Renal cortical epithelial cell (primary cell): ENCODE measurements around the gene CLMP. TPM values are rescaled to one million over a fixed set of nuclear protein-coding genes. Genes with fewer than 3 reads are reported as not detected.
"Not testable (repeated sequence)": the region's sequence is repeated elsewhere in the genome, so short reads cannot be mapped to it uniquely, and the experiment has no call there.

Experiments
- DNase-seq: peaks from one replicate; pipeline ENCODE4 v3.0.0-alpha.2; 2011; ENCODE audit warnings: low read depth
- total RNA-seq: library from RNA; depleted of rRNA; stranded (reverse); fragments of >200 nt; gene quantifications from 2 replicates; pipeline ENCODE4 v1.2.3, GENCODE V29; 2014

The CLMP gene
- total RNA-seq, 1 donor from 2014 or later, result 48.9 TPM

- DNase-seq, result no peak
Observed at GRCh38 chr11:123137431-123138224, 57.4 kb downstream of the CLMP start.

- DNase-seq, result no peak
Observed at GRCh38 chr11:123135863-123136446, 59.1 kb downstream of the CLMP start.

- DNase-seq, result no peak
Observed at GRCh38 chr11:123132881-123133280, 62.2 kb downstream of the CLMP start.

GRCh38 chr11:123132034-123132766, 62.8 kb downstream of the CLMP start:
- DNase-seq, result not testable (repeated sequence)

- no peak for DNase-seq
Observed at GRCh38 chr11:123129920-123130319, 65.1 kb downstream of the CLMP start.

- DNase-seq, result no peak
Observed at GRCh38 chr11:123125169-123125568, 69.9 kb downstream of the CLMP start.

- no peak for DNase-seq
Observed at GRCh38 chr11:123122852-123123251, 72.2 kb downstream of the CLMP start.

DNA sequence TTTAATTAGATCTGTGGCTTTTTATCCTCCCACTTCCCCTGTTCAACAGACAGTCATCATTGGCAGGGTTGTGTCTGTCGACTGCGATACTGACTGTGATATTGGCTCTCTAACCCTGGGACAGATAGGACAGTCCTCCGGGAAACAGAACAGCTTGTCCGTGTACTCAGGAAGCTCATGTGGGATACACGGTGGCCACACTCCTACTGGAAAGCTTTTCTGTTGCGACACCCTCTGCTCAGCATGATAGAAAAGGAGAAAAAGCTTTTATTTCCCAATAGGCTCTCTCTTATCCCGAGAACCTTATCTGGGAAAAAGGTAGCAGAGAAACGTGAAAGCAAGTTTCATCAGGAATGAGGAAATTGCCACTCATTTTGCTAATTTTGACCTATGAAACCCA, 72.7 kb downstream of the CLMP start:
- DNase-seq, result peak; percentile 72

GRCh38 chr11:123116486-123116885, 78.6 kb downstream of the CLMP start:
- DNase-seq, result no peak

DNA sequence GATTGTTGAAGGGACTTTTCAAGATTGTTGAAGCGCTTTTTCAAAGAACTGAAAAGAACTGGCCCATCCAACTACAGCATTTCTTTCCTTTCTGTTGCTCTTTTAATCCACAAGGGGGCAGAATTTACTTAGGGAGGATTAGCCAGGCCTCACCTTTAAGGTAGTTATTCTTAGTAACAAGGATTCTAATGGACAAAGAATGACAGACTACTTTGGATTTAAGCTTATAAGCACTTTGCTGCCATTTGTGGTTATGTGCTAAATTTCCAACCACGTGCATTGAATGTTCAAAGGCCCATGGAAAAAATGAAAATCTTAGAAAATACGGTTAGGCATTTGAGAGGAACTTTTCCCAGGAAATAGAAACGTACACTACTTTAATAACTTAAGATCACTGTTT, 83.6 kb downstream of the CLMP start:
- peak; percentile 76 for DNase-seq

GRCh38 chr11:123110397-123110796, 84.7 kb downstream of the CLMP start:
- peak; percentile 65 for DNase-seq

DNA sequence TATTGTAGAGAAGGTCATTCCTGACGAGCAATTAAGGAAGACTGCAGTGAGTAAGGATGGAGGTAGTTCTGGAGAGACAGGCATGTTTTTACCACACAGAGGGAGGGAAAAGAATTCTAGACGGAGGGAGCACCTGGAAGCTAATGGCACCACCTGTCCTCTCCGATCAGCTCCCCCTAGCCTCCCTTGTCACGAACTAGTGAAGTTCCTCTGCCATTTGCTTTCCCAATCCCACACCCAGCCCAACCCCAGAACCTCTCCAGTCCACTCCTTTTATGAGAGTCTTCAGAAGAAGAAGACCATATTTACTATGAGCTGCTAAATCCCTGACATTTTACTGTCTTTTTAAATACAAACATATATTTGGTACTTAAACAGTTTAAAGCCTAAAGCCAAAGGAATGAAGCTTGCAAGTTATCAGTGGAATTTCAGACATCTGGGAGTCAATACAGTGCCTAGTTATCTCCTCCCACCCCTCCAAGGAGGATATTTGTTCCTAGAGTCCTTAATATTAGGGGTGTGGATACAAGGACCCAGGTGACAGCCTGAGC, 87.0 kb downstream of the CLMP start:
- no peak for DNase-seq

GRCh38 chr11:123104697-123105096, 90.4 kb downstream of the CLMP start:
- DNase-seq, result no peak

GRCh38 chr11:123103326-123103980, 91.6 kb downstream of the CLMP start:
- peak; percentile 58 for DNase-seq

DNA sequence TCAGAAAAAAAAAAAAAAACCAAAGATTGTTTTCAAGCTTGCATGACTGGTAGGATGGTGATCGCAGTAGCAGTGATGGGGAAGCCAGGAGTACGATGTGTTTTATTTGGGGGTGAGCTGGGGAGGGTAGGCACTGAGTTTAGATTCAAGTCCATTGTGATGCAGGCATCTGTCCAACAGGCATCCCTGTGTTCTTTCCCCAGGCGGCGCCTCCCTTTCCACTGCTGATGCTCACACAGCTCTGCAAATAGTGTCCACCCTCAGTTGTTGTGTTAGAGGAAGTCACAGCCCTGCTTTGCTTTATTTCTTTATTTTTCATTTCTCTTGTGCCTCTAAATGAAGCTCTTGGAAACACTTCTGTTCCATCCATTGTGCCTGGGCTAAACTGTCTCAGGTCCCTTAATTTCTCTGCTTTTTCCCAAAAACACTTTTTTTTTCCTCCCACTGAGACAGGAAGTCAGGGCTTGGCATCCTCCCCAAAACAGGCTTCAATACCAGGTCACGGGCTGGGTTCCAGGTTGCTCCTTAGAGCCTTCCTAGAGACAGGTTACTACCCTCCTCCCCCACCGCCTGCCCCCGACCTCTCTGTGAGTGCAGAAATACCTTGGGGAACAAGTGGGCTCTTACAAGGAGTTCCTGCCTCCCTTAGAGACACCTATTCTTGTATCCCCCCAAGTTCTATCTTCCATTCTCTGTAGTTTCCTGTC, 94.5 kb downstream of the CLMP start:
- DNase-seq, result no peak

DNA sequence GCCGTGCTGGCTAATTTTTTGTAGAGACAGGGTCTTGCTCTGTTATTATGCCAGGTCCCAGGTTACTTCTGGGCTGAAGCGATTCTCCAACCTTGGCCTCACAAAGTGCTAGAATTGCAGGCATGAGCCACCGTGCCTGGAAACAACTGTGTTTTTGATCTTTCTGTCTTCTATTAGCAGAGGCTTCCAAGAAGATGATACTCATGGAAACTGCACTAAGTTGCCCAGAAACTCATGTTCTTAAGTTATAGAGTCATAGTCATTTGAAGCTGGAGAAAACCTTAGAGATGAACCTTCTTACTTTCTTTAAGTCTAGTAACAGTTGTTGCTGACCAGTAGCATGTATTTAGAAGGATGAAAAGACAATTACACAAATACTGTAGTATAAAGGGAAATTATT, 96.1 kb downstream of the CLMP start:
- no peak for DNase-seq

- no peak for DNase-seq
Observed at GRCh38 chr11:123093739-123094138, 101.3 kb downstream of the CLMP start.

DNA sequence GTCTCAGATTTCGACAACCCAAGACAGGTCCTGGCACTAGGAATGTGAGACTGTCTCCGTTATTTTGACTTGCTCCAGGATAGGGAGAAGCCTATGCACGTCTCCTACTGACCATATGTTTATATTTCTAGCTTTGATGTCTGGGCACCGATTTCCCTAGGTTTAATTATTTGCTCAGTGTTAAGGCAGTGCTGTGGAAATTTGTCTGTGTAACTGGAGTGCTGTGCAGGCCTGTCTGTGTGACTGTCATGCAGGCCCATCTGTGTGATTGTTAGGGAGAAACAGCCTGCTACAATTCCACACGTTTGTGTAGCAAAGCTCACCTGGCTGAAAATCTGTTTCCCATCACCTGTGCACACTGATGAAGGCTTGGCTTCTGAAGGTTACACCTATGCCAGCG, 103.5 kb downstream of the CLMP start:
- no peak for DNase-seq

DNA sequence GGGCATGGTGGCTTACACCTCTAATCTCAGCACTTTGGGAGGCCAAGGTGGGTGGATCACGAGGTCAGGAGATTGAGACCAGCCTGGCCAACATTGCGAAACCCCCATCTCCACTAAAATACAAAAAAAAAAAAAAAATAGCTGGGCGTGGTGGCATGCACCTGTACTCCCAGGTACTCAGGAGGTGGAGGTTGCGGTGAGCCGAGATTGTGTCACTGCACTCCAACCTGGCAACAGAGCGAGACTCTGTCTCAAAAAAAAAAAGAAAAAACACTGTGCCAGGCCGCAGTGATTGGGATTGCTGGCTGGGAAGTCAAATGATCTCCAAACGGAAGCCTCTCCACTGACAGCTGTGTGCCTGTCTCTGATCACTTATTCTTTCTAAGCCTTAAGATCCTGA, 104.9 kb downstream of the CLMP start:
- DNase-seq, result not testable (repeated sequence)

DNA sequence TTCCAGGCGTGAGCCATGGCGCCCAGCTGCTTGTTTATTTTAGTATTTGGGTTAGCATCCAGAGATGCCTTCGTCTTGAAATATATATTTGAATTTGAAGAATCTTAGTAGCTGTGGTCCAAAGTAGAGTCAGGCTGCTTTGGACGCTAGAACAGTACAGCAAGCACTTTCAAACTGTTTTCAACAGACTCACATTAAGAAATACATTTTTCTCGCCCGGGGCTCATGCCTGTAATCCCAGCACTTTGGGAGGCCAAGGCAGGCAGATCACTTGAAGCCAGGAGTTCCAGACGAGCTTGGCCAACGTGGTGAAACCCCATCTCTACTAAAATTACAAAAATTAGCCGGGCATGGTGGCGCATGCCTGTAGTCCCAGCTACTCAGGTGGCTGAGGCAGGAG, 106.2 kb downstream of the CLMP start:
- DNase-seq, result not testable (repeated sequence)

GRCh38 chr11:123087657-123088056, 107.4 kb downstream of the CLMP start:
- DNase-seq, result not testable (repeated sequence)
